GM18909 (cell line): ENCODE measurements around the gene TBC1D16.

Experiments
- ATAC-seq: cut with Tn5 transposase; IDR thresholded peaks from one replicate; pipeline ENCODE4 v1.9.1; 2021; ENCODE audit warnings: mild to moderate bottlenecking; ENCODE audit not compliant: unreplicated experiment, poor library complexity

Gene TBC1D16, protein sequence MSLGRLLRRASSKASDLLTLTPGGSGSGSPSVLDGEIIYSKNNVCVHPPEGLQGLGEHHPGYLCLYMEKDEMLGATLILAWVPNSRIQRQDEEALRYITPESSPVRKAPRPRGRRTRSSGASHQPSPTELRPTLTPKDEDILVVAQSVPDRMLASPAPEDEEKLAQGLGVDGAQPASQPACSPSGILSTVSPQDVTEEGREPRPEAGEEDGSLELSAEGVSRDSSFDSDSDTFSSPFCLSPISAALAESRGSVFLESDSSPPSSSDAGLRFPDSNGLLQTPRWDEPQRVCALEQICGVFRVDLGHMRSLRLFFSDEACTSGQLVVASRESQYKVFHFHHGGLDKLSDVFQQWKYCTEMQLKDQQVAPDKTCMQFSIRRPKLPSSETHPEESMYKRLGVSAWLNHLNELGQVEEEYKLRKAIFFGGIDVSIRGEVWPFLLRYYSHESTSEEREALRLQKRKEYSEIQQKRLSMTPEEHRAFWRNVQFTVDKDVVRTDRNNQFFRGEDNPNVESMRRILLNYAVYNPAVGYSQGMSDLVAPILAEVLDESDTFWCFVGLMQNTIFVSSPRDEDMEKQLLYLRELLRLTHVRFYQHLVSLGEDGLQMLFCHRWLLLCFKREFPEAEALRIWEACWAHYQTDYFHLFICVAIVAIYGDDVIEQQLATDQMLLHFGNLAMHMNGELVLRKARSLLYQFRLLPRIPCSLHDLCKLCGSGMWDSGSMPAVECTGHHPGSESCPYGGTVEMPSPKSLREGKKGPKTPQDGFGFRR

DNA sequence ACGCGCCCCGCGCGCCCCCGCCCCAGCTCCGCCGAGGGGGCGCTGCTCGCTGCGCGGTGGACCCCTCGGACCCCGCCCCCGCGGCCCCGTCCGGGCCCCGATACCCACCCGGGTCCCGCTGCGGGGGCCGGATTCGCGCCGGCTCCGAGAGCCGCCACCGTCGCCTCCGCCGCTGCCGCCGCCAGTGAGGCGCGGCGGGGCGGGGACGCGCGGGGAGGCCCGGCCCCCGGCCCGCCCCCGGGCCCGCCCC, at the start of gene TBC1D16:
Gene TBC1D16, minus strand, starts transcription at position 186 of the 250 bp plus-strand sequence. CDS start 22,325 bp downstream, outside the sequence.
- ATAC-seq = peak; percentile 62

DNA sequence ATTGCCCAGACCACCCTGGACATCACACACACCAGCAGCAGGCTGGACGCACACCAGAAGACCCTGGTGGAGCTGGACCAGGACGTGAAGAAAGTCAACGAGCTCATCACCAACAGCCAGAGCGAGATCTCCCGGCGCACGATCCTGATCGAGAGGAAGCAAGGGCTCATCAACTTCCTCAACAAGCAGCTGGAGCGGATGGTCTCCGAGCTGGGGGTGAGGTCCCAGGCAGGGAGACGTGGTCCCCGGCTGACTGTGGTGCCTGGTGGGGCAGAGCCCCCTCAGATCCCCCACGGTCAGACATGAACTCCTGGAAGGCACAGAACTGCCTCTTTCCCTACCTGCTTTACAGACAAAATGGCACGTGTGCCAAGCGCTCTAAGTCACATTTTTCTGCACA, 49.1 kb upstream of the TBC1D16 start:
- ATAC-seq = no peak

DNA sequence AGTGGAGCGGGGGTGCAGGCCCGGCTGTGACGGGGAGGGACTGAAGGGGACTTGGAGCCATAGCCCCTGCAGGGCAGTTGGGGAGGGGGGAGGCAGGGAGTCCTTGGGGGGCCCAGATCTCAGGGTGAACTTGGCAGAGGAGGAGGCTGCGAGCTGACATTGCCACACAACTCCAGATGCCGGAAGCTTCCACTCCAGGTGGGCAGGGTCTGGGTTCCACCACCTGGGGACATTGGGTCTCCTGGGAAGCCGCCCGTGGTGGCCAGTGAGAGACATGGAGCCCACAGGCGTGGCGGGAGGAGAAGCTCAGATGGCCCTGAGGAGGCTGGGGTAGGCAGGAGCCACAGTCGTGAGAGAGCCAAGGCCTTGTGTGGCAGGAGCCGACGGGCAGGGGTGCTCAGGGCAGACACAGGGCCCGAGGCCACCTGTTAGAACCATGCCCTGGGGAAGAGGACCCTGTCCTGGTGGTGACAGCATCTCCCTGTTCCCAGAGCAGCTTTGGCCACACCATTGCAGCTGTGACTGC, 47.5 kb upstream of the TBC1D16 start:
- no peak for ATAC-seq

DNA sequence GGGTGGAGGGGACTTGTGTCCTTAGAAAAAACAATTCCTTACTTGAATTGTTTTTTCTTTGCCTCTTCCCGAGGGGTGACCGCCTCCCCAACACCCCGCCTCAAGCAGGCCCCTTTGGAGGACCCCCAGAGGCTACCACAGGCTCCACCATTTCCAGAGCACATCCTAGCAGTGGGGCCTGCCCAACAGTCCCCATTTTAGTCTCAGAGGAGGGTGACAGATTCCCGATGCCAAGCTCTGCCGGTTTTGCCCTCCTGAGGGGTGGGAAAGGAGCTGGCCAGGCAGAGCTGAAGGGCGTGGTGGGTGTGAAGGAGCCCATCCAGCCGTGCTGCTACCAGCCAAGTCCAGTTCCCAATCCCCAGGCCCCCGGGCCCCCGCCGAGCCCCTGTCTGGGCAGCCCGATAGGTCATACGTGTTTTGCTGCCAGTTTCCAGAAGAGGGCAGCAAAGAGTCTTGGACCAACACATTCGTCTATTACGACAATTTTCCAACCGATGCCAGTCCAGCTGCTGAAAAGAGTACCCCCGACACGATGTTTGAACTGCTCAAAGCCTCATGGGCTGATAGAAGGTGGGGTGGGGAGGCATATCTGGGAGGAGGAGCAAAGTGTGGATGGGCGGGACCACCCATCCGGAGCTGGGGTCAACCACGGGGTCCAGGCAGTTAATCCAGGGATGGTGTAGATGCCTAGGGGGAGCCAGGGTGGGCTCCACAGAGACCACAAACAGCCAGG, 46.9 kb upstream of the TBC1D16 start:
- ATAC-seq = no peak

DNA sequence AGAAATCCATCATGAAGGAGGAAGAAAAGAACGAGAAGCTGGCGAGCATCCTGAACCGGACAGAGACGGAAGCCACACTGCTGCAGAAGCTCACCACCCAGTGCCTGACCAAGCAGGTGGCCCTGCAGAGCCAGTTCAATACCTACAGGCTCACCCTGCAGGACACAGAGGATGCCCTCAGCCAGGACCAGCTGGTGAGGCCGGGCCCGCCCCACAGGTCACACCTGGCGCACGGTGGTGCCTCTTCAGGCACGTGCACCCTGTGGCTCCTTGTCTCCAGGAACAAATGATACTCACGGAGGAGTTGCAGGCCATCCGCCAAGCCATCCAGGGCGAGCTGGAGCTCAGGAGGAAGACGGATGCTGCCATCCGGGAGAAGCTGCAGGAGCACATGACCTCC, 45.9 kb upstream of the TBC1D16 start:
- ATAC-seq = no peak

DNA sequence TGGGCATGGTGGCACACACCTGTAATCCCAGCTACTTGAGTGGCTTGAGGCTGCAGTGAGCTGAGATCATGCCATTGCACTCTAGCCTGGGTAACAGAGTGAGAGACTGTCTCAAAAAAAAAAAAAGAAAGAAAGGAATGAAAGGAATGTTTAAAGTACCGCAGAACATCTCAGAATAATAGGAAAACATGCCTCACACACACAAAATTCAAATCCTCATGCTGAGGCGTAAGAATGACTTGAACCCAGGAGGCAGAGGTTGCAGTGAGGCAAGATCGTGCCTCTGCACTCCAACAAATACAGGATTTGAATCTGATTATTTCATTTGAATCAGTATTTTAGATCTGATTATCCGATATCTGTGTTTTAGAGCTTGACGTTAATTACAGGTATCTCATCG, 44.4 kb upstream of the TBC1D16 start:
- no peak for ATAC-seq

DNA sequence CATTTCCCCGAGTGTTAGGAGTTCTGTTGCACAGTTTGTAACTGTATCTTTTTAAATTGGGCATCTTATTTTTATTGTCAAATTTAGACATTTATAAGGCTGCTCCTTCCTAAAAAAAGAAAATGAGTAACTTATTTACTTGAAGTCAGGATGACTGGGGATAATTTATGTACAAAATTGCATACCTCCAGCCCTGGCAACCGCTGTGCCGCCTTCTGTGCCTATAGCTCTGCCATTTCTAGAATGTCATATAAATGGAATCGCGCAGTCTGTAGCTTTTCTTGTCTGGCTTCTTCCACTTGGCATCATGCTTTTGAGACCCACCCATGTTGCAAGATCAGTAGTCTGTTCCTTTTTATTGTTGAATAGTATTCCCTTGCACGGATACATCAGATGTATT, 36.7 kb upstream of the TBC1D16 start:
- ATAC-seq = no peak

DNA sequence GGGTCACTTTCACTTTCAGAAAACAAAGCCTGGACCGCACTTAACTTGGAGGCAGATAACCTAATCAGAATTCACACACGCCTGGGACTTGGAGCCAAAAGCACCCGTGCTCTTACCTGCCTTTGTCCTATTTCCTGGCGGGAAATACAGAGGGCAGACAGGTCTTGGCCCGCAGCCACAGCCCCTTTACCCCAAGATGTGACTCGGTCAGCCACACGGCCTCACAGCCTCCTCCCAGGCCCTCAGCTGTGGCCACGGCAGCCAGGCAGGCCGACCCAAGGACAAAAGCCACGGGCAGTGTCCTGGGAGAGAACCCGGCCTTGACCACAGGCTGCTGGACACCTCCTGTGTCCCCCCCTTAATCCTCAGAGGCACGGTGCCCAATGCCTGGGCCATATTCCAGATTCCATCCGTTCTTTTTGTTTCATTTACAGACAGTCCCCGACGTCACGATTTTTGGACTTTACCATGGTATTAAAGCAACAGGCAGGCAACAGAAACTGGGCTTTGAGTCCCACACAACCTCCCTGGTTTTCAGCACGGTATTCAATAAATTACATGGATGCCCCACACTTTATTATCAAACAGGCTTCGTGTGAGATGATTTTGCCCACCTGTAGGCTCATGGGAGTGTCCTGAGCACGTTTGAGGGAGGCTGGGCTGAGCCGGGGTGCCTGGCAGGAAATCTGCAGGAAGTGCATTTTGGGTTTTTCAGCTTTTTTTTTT, 35.6 kb upstream of the TBC1D16 start:
- no peak for ATAC-seq

DNA sequence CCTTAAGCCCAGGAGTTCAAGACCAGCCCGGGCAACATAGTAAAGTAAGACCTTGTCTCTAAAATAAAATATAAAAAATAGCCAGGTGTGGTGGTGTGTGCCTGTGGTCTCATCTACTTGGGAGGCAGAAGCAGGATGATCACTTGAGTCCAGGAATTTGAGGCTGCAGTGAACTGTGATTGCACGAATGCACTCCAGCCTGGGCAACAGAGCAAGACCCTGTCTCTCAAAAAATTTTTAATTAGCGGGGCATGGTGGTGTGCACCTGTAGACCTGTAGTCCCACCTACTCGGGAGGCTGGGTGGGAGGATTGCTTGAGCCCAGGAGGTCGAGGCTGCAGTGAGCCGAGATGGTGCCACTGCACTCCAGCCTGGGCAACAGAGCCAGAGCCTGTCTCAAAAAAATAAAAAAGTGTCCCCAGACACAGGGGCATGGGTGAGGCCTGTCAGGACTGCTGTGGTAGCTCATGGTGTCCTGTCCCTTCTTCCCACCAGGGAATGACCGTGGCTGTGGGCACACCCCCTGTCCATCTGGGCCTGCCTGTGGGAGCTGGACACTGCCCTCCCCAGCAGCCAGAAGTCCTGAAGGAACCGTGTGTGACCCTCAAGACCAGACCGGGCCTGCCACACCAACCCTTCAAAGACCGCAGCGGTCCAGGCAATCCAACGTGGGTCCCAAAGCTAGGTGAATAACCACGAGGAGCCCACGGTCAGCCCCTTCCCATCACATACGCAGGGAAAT, 34.9 kb upstream of the TBC1D16 start:
- ATAC-seq = no peak

DNA sequence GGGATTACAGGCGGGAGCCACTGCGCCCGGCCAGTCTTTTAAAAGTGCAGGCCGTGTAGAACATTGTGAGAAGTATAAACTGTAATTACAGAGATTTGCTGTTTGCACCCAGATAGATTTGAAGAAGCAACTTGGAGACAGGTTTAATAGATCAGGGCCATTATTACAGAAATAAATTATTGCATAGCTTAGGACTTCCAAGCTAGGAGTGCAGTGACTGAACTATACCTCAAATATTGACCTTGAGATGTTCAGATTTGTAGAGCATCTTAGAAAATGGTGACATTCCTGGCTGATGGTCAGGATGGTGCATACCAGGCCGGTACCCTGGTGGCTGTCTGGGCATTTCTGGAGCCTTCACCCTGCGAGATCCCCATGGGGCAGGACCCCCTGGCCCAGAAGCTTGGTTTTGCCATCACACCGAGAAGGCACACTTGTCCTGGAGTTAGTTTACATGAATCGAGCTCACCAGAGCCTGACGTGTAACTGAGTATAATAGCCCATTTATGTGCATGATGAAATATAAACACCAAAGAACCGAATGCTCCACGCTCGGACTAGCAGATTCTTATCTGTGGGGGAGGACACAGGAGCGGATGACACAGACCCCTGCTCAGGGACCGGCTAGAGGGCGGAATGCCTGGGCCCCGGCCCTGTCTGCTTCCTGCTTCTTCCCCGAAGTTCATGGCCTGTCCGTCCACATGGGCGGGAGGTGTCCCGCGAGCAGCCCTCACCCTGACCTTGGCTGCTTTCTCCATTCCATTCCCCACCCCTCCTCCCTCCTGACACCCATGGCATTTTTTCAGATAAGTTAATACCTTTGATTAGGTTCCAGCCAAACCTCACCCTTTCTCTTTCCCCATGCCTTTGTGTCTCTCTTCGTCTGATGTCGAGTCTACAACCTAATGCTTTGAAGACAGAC, 32.9 kb upstream of the TBC1D16 start:
- ATAC-seq = no peak

DNA sequence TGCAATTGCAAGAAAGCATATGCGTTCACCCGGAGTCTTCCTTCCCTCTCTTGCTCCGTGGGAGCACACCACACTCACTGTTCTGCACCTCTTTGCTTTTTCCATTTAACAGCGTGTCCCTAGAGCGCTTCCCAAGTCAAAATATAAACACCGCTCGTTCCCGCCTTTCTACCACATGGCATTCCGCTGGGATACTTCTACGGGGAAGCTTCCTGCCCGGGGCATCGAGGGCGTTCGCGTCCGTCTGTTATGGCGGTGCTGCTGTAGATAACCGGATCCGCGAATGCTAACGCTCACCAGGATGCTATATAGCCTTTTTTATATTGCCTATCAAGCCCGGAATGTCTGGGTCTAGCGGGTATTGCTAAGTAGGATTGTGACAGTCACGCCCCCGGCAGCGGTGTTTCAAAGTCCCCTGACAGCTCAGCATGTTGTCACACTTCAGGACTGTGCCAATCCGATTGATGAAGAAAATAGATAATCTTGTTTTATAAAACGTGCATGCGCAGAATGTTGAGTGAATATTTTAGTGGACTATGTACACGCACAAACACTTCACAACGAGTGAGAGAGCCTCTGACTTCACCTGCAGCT, 31.8 kb upstream of the TBC1D16 start:
- ATAC-seq = no peak

DNA sequence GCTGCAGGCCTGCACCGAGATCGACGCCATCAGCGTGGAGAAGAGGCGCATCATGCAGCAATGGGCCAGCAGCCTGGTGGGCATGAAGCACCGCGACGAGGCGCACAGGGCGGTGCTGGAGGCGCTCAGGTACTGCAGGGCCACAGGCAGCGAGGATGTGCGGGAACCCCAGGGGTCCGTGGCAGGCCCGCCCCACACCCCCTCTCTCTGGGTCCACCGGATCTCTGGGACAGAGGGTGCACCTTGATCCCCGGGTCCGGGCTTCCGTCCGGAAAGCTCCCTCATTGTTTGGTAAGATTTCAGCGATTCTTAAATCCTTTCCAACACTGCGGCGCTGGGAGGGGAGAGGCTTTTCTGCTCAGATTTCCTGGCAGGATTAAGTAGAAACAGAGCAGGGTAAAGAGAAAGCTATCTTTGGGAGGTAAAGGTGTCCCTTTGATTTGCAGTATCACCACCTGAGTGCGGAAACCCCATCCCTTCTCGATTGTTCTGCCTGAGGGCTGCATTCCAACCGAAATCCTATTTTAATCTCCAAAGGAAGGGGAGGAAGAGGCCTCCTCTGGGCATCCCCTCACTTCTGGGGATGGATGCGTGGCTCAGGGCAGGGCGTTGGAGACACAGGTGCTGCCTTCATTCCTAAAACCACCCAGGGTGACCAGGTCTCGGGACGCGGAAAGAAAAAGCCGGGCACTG, 30.0 kb upstream of the TBC1D16 start:
- no peak for ATAC-seq

DNA sequence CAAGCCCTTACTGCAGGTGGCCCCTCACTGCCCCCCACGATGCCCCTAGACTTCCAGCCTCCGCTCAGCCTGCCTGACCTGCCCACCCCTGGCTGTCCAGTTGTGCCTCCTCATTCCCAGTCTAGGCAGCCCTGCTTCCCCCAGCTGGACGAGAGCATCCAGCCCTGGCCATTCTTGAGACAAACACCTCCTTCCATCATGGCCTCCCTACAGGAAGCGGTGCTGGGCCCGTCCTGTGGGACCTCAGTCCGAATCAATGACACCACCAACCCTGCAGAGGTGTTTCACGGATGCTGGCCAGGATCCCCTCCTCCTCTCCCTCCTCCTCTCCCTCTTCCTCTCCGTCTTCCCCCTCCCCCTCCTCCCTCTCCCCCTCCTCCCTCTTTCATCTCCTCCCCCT, 29.0 kb upstream of the TBC1D16 start:
- no peak for ATAC-seq

DNA sequence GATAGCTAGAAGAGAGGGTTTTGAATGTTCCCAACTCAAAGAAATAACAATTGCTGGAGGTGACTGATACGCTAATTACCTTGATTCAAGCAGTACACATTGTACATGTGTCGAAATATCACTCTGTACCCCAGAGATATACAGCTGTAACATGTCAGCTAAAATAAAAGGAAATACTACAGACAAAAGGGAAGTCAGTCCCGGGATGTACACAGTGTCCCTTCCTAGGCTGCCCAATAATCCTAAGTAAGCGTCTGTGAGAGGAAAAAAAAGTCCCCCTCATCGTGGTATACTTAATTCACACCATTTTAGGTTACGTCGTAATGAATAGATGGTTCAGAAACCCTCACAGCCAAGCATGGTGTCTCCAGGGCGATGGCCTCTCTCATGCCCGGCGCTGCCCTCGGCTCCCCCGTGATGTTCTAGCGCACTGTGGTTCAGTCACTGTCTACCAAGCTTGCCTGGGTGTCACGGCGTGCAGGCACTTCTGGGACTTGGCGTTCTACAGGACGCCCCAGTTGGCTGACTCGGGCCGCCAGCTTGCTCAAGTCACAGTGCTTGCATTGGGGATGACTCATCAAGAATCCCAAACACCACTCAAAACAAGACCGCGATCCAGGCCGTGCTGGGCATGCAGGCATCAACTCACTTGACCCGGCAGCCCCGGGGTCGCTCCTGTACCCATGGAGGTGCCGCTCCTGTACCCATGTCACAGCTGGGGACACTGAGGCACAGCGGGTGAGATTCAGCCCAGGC, 28.3 kb upstream of the TBC1D16 start:
- ATAC-seq = no peak

DNA sequence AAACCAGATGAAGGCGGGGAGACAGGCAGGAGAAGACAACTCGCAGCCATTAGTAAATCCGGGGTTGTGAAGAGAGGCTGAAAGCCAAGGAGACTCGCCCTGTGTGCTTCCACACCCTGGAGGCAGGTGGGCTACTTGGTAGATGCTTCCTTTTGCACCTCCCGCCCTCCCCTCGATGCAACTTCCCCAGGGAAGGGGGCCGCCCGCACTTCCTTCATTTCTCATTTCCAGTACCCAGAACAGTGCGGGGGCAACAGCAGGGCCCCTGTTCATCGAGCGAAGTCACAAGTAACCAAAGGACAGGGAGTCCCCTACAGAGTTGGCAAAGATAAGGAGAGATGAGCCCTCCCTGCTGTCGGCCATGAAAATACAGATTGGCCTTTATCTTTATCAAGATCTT, 25.7 kb upstream of the TBC1D16 start:
- no peak for ATAC-seq

DNA sequence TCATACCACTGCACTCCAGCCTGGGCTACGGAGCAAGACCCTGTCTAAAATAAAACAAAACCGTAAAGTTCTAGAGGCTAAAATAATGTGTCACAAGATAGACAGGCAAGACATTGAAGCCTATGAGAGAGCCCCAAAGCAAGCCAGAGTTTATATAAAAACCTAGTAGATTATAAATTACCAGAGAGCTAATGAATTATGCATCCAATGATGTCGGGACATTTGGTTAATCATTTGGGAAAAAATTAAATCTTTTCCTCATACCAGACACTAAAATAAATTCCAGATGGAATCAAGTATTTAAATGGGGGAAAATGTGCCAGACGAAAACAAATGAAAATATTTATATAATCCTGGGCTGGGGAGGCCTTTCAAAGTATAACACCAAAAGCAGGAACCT, 25.0 kb upstream of the TBC1D16 start:
- ATAC-seq = no peak

DNA sequence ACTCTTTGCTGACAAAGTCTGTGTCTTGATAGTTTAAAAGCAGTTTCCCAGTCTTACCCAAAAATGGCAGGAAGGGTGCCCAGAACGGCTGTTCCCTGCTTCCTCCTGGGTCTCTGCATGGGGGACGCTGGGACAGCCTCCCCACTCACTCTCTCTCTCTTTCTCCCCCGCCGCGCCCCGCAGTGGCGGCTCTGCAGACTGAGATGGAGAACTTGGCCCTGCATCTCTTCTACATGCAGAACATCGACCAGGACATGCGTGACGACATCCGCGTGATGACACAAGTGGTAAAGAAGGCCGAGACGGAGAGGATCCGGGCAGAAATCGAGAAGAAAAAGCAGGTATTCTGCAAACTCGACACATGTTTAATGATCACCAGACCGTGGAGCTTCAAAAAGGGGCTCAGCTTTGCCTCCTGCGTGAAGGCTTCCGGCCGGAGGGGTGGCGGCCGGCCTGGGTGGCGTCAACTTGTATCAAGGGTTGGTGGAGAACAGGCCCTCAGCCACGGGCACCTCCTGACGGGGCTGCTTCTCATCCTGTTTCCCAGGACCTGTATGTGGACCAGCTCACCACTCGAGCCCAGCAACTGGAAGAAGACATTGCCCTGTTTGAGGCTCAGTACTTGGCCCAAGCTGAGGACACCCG, 22.8 kb upstream of the TBC1D16 start:
- ATAC-seq = no peak
